A673 (cell line): ENCODE data around the gene TUSC7. TPM values are rescaled to one million over a fixed set of nuclear protein-coding genes. Genes with fewer than 3 reads are reported as not detected.

Source experiments
- Bru-seq: library from RNA; stranded (reverse); fragments of 400-500 nt; gene quantifications from one replicate; lab custom pipeline; 2021; lab: Mats Ljungman, UMichigan
- BruChase-seq, 2 experiments: library from RNA; stranded (reverse); fragments of 400-500 nt; gene quantifications; one replicate each; lab custom pipeline; 2021; lab: Mats Ljungman, UMichigan
- BruUV-seq: library from RNA; stranded (reverse); fragments of 400-500 nt; replicated peaks from 2 replicates; lab custom pipeline; 2021; lab: Mats Ljungman, UMichigan
- CTCF ChIA-PET: fragments of 300-600 bp; sonication (Branson Sonifier 250); formaldehyde crosslinking; loops from one replicate; lab custom pipeline; 2022; ENCODE audit warnings: antibody characterized with exemption; lab: Charles Lee
- POLR2A ChIA-PET: fragments of 300-600 bp; sonication (Branson Sonifier 250); formaldehyde crosslinking; loops from one replicate; lab custom pipeline; 2022; ENCODE audit warnings: antibody characterized with exemption; ENCODE audit not compliant: low non-redundant PET; lab: Charles Lee
- DNase-seq: peaks from one replicate; pipeline ENCODE4 v3.0.0-alpha.2; 2015; ENCODE audit warnings: low spot score
- H3K27ac ChIP-seq: fragments of 200-600 bp; sonication (generic); 2 replicates; pipeline ENCODE4 v1.5.1; 2016; ENCODE audit warnings: mixed run types, low read depth, mild to moderate bottlenecking, mixed read lengths, antibody characterized with exemption, low read length; ENCODE audit not compliant: poor library complexity, severe bottlenecking
- H3K27me3 ChIP-seq: fragments of 200-600 bp; sonication (generic); replicated peaks from 2 replicates; pipeline ENCODE4 v1.6.1; 2017; ENCODE audit warnings: mixed run types, low read depth, mild to moderate bottlenecking, mixed read lengths, antibody characterized with exemption, low read length; ENCODE audit not compliant: insufficient read depth, poor library complexity
- H3K36me3 ChIP-seq: fragments of 200-600 bp; sonication (generic); 2 replicates; pipeline ENCODE4 v1.6.1; 2016; ENCODE audit warnings: mixed run types, mild to moderate bottlenecking, mixed read lengths, antibody characterized with exemption, low read length; ENCODE audit not compliant: insufficient read depth, poor library complexity, severe bottlenecking
- H3K4me1 ChIP-seq: fragments of 200-600 bp; sonication (generic); 2 replicates; pipeline ENCODE4 v1.6.1; 2017; ENCODE audit warnings: mixed run types, mild to moderate bottlenecking, mixed read lengths, antibody characterized with exemption, low read length; ENCODE audit not compliant: insufficient read depth, poor library complexity, severe bottlenecking
- H3K4me3 ChIP-seq: fragments of 200-600 bp; sonication (generic); 2 replicates; pipeline ENCODE4 v1.5.1; 2016; ENCODE audit warnings: low read depth, mixed run types, mild to moderate bottlenecking, mixed read lengths, low read length; ENCODE audit not compliant: poor library complexity, severe bottlenecking
- H3K9me3 ChIP-seq: fragments of 200-600 bp; sonication (generic); 2 replicates; pipeline ENCODE4 v1.6.1; 2016; ENCODE audit warnings: mixed run types, low read depth, mild to moderate bottlenecking, mixed read lengths, antibody characterized with exemption, low read length; ENCODE audit not compliant: poor library complexity, severe bottlenecking
- CTCF ChIP-seq: fragments of 300-800, 200-600 bp; sonication (generic); conservative IDR thresholded peaks from 2 replicates; pipeline ENCODE4 v1.5.1; 2017; ENCODE audit warnings: low read depth, mild to moderate bottlenecking, antibody characterized with exemption, low read length, moderate library complexity, mixed read lengths
- EZH2 ChIP-seq: fragments of 200-600 bp; sonication (generic); IDR thresholded peaks from 2 replicates; pipeline ENCODE4 v1.6.1; 2017; ENCODE audit warnings: borderline replicate concordance, low read depth, mild to moderate bottlenecking, mixed read lengths, antibody characterized with exemption, low read length; ENCODE audit not compliant: poor library complexity, severe bottlenecking
- intact Hi-C: fragments of 100-400 bp; cut with micrococcal nuclease; formaldehyde crosslinking; loops from one replicate; pipeline ENCODE4 v1.10.0; 2022; ENCODE audit not compliant: unreplicated experiment
- long read RNA-seq: library from polyadenylated mRNA; stranded (forward); transcript quantifications from one replicate; pipeline ENCODE4 v2.0.0, GENCODE V29; 2022
- total RNA-seq: library from RNA; stranded (reverse); gene quantifications from 2 replicates; pipeline ENCODE4 v1.2.3, GENCODE V29; 2021

TUSC7 gene
- total RNA-seq (not detected in 2 replicates), Bru-seq, nascent RNA (not detected), BruChase-seq, experiment 1, labeled RNA remaining after a 2-hour chase (not detected), BruChase-seq, experiment 2, labeled RNA remaining after a 6-hour chase (not detected)
- long read RNA-seq, result 0 reads

- Histone ChIP-seq H3K36me3 (no peaks in the 10 kb centered on the region), H3K27ac (no peak within 1 kb of the TSS), H3K9me3 (no peaks in the 10 kb centered on the region), H3K27me3 (no peaks in the 10 kb centered on the region), H3K4me3 (no peak within 1 kb of the TSS), H3K4me1 (no peaks in the 10 kb centered on the region)
- ChIA-PET POLR2A (no interaction called here), CTCF (no interaction called here)
- no TSS peak for BruUV-seq
- no peak for TF ChIP-seq EZH2
- TF ChIP-seq CTCF, result no peak
- DNase-seq, result no peak
- intact Hi-C loops, result no loop called here
Observed at GRCh38 chr3:116709479-116709878, at the start of gene TUSC7. Gene TUSC7 (plus strand): TSS chr3:116709779.

DNA sequence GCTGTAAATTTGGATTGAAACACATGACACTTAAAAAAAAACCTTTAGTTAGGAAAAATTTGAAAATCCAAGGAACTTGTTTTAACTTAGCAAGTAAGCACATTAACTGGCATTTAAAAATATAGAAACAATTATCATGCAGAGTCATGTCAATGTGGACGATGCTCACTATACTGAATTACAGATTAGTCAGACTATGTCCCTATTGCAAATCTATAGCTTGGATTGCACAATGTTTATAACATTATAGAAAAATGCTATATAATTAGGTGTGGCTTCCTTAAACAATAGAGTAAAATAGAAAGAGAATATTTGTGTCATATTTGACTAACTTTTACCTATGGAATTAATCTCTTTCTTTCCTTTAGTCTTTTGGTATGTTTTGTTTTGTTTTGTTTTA lies 48.4 kb upstream of the TUSC7 start:
- no peak for DNase-seq
- ChIA-PET POLR2A (no interaction called here), CTCF (no interaction called here)
- TF ChIP-seq CTCF (no peak), EZH2 (no peak)
- no peaks in the 10 kb centered on the region for H3K4me1 ChIP-seq
- no TSS peak for BruUV-seq
- H3K4me3 ChIP-seq, result no peak overlapping the region
- no peaks in the 10 kb centered on the region for H3K27me3 ChIP-seq
- H3K36me3 ChIP-seq, result no peaks in the 10 kb centered on the region
- intact Hi-C loops, result no loop called here
- H3K27ac ChIP-seq, result no peak overlapping the region
- H3K9me3 ChIP-seq, result no peaks in the 10 kb centered on the region

GRCh38 chr3:116663161-116664110 lies 46.1 kb upstream of the TUSC7 start:
- Histone ChIP-seq H3K36me3 (no peaks in the 10 kb centered on the region), H3K9me3 (no peaks in the 10 kb centered on the region), H3K4me3 (no peak overlapping the region), H3K27ac (no peak overlapping the region), H3K27me3 (no peaks in the 10 kb centered on the region), H3K4me1 (no peaks in the 10 kb centered on the region)
- CTCF ChIA-PET, result interaction anchor here (1.0 kb wide), 1 partner anchor 107 kb away, joined by 3 read pairs; no protein-coding TSS in a partner anchor
- DNase-seq, result no peak
- POLR2A ChIA-PET, result interaction anchor here (0.7 kb wide), 1 partner anchor 28 kb away, joined by 6 read pairs; no protein-coding TSS in a partner anchor
- intact Hi-C loops, result no loop called here
- BruUV-seq, result no TSS peak
- TF ChIP-seq EZH2, result no peak
- TF ChIP-seq CTCF, result no peak
